GM12878 (cell line): ENCODE results near the gene MAPT. TPM values are rescaled to one million over a fixed set of nuclear protein-coding genes. Genes with fewer than 3 reads are reported as not detected.

Source experiments
- BCL3 ChIP-seq: IDR thresholded peaks from 2 replicates; pipeline ENCODE4 v1.6.1; 2011; ENCODE audit warnings: borderline replicate concordance, low read depth, mild to moderate bottlenecking, moderate library complexity, low read length; ENCODE audit not compliant: insufficient read depth, poor library complexity, severe bottlenecking
- CTCF ChIP-seq, 3 experiments: IDR thresholded peaks in 2 of 3; conservative IDR thresholded peaks in 1 of 3; 2 replicates each; pipeline ENCODE4 v1.5.1; 2011; ENCODE audit warnings: low read depth in 3 of 3, low read length in 3 of 3, mild to moderate bottlenecking in 3 of 3, control low read depth in 2 of 3, moderate library complexity in 2 of 3, inconsistent platforms in 1 of 3, mixed read lengths in 1 of 3; ENCODE audit not compliant: control insufficient read depth in 2 of 3, insufficient read depth in 1 of 3; ENCODE audit errors: extremely low read depth in 1 of 3
- EZH2 ChIP-seq: IDR thresholded peaks from 2 replicates; pipeline ENCODE4 v1.6.1; 2012; ENCODE audit warnings: low read depth, mild to moderate bottlenecking, control low read depth, inconsistent platforms, low read length, borderline replicate concordance; ENCODE audit not compliant: control insufficient read depth
- MYB ChIP-seq: fragments of 150-350 bp; IDR thresholded peaks from 2 replicates; pipeline ENCODE4 v1.6.1; 2014; ENCODE audit warnings: mild to moderate bottlenecking, low read depth, low read length, borderline replicate concordance
- MYC ChIP-seq: IDR thresholded peaks from 2 replicates; pipeline ENCODE4 v1.6.1; 2011; ENCODE audit warnings: mild to moderate bottlenecking, low read length, moderate library complexity, inconsistent platforms; ENCODE audit not compliant: insufficient read depth, insufficient replicate concordance, insufficient read length, severe bottlenecking
- POU2F2 ChIP-seq: IDR thresholded peaks from 3 replicates; pipeline ENCODE4 v1.6.1; 2011; ENCODE audit warnings: low read depth, mild to moderate bottlenecking, low read length, borderline replicate concordance
- RAD51 ChIP-seq: fragments of 450-650 bp; IDR thresholded peaks from 2 replicates; pipeline ENCODE4 v1.6.1; 2016; ENCODE audit warnings: moderate library complexity, mild to moderate bottlenecking, inconsistent platforms
- RUNX3 ChIP-seq: IDR thresholded peaks from 2 replicates; pipeline ENCODE4 v1.6.1; 2012; ENCODE audit warnings: low read length, inconsistent platforms
- SMAD5 ChIP-seq: IDR thresholded peaks from 2 replicates; pipeline ENCODE4 v1.6.1; 2016; ENCODE audit warnings: antibody characterized with exemption, low read depth
- SMC3 ChIP-seq: IDR thresholded peaks from 2 replicates; pipeline ENCODE4 v1.6.1; 2011; ENCODE audit warnings: low read length, improper control_type of control experiment, borderline replicate concordance
- STAT1 ChIP-seq: fragments of 450-650 bp; conservative IDR thresholded peaks from 2 replicates; pipeline ENCODE4 v1.6.1; 2014; ENCODE audit warnings: antibody characterized with exemption, mild to moderate bottlenecking
- TBL1XR1 ChIP-seq: IDR thresholded peaks from 2 replicates; pipeline ENCODE4 v1.6.1; 2012; ENCODE audit warnings: low read depth, low read length, improper control_type of control experiment
- USF1 ChIP-seq: IDR thresholded peaks from 2 replicates; pipeline ENCODE4 v1.6.1; 2011; ENCODE audit warnings: borderline replicate concordance, low read depth, mild to moderate bottlenecking, moderate library complexity, mixed read lengths, low read length; ENCODE audit not compliant: insufficient read depth; ENCODE audit errors: extremely low read length
- WRNIP1 ChIP-seq: IDR thresholded peaks from 2 replicates; pipeline ENCODE4 v1.6.1; 2011; ENCODE audit warnings: low read depth, low read length, improper control_type of control experiment, borderline replicate concordance
- ZNF207 ChIP-seq: fragments of 450-650 bp; IDR thresholded peaks from 2 replicates; pipeline ENCODE4 v1.6.1; 2014; ENCODE audit warnings: antibody characterized with exemption, mild to moderate bottlenecking, borderline replicate concordance
- ZSCAN29 ChIP-seq: fragments of 450-650 bp; IDR thresholded peaks from 2 replicates; pipeline ENCODE4 v1.6.1; 2017; ENCODE audit warnings: mild to moderate bottlenecking, moderate library complexity
- polyA plus RNA-seq, 11 experiments: library from polyadenylated mRNA; depleted of rRNA in 4 of 11; unstranded in 6 of 11; stranded (reverse) in 5 of 11; fragments of >200 nt; fragmentation: Nextera tagmentation in 4 of 11; fragmentation: Illumina TruSeq in 1 of 11; extraction: Ambion mirVana in 4 of 11; extraction: Trizol in 1 of 11; gene quantifications; 1 replicate in 1 of 11; 2 replicates in 10 of 11; pipeline versions ENCODE4 v1.2.1 to v1.2.3, GENCODE V29; 2011 to 2016; ENCODE audit warnings: inconsistent platforms in 2 of 11, missing spikeins in 2 of 11, low read depth in 1 of 11
- total RNA-seq, 4 experiments: library from RNA; depleted of rRNA in 3 of 4; stranded (reverse); fragments of >200 nt in 3 of 4; fragmentation: Illumina TruSeq in 1 of 4; extraction: Trizol in 1 of 4; gene quantifications; 2 replicates each; pipeline versions ENCODE4 v1.2.1 to v1.2.3, GENCODE V29; 2013 to 2021
- TF ChIP-seq, protein P1 (sequence below): IDR thresholded peaks from 2 replicates; pipeline ENCODE4 v1.6.1; 2012; ENCODE audit warnings: improper control_type of control experiment, low read depth, low read length; ENCODE audit not compliant: insufficient replicate concordance
- TF ChIP-seq, protein P2 (sequence below): fragments of 450-650 bp; IDR thresholded peaks from 2 replicates; pipeline ENCODE4 v1.6.1; 2017; ENCODE audit warnings: borderline replicate concordance

Gene MAPT
- total and polyA plus RNA-seq, 10 of the 15 experiments (the other 5 are each of a cell fraction or from before 2014, with no cell fraction given) = under 0.01 to 0.05 (median 0.03) TPM; not detected in 7

DNA sequence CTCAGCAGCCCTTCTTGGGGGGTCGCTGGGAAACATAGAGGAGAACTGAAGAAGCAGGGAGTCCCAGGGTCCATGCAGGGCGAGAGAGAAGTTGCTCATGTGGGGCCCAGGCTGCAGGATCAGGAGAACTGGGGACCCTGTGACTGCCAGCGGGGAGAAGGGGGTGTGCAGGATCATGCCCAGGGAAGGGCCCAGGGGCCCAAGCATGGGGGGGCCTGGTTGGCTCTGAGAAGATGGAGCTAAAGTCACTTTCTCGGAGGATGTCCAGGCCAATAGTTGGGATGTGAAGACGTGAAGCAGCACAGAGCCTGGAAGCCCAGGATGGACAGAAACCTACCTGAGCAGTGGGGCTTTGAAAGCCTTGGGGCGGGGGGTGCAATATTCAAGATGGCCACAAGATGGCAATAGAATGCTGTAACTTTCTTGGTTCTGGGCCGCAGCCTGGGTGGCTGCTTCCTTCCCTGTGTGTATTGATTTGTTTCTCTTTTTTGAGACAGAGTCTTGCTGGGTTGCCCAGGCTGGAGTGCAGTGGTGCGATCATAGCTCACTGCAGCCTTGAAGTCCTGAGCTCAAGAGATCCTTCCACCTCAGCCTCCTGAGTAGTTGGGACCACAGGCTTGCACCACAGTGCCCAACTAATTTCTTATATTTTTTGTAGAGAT is 108.1 kb downstream of the MAPT start (continued):
- TF ChIP-seq, protein P1, sequence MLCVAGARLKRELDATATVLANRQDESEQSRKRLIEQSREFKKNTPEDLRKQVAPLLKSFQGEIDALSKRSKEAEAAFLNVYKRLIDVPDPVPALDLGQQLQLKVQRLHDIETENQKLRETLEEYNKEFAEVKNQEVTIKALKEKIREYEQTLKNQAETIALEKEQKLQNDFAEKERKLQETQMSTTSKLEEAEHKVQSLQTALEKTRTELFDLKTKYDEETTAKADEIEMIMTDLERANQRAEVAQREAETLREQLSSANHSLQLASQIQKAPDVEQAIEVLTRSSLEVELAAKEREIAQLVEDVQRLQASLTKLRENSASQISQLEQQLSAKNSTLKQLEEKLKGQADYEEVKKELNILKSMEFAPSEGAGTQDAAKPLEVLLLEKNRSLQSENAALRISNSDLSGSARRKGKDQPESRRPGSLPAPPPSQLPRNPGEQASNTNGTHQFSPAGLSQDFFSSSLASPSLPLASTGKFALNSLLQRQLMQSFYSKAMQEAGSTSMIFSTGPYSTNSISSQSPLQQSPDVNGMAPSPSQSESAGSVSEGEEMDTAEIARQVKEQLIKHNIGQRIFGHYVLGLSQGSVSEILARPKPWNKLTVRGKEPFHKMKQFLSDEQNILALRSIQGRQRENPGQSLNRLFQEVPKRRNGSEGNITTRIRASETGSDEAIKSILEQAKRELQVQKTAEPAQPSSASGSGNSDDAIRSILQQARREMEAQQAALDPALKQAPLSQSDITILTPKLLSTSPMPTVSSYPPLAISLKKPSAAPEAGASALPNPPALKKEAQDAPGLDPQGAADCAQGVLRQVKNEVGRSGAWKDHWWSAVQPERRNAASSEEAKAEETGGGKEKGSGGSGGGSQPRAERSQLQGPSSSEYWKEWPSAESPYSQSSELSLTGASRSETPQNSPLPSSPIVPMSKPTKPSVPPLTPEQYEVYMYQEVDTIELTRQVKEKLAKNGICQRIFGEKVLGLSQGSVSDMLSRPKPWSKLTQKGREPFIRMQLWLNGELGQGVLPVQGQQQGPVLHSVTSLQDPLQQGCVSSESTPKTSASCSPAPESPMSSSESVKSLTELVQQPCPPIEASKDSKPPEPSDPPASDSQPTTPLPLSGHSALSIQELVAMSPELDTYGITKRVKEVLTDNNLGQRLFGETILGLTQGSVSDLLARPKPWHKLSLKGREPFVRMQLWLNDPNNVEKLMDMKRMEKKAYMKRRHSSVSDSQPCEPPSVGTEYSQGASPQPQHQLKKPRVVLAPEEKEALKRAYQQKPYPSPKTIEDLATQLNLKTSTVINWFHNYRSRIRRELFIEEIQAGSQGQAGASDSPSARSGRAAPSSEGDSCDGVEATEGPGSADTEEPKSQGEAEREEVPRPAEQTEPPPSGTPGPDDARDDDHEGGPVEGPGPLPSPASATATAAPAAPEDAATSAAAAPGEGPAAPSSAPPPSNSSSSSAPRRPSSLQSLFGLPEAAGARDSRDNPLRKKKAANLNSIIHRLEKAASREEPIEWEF = no peak
- no peak for TF ChIP-seq SMAD5
- TF ChIP-seq MYB = no peak
- no peak for TF ChIP-seq USF1
- TF ChIP-seq TBL1XR1 = no peak
- TF ChIP-seq MYC = no peak
- TF ChIP-seq ZNF207 = no peak
- TF ChIP-seq BCL3 = no peak
- TF ChIP-seq RUNX3 = peak; percentile 25; the same call in 1 of the 2 replicates
- no peak for TF ChIP-seq RAD51
- no peak for TF ChIP-seq ZSCAN29
- no peak for TF ChIP-seq EZH2
- TF ChIP-seq, protein P2, sequence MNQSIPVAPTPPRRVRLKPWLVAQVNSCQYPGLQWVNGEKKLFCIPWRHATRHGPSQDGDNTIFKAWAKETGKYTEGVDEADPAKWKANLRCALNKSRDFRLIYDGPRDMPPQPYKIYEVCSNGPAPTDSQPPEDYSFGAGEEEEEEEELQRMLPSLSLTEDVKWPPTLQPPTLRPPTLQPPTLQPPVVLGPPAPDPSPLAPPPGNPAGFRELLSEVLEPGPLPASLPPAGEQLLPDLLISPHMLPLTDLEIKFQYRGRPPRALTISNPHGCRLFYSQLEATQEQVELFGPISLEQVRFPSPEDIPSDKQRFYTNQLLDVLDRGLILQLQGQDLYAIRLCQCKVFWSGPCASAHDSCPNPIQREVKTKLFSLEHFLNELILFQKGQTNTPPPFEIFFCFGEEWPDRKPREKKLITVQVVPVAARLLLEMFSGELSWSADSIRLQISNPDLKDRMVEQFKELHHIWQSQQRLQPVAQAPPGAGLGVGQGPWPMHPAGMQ = no peak
- TF ChIP-seq POU2F2 = peak; percentile 22; the same call in 1 of the 3 replicates
- peak; percentile 86 to 93 (median 87); a peak in 5 of 6 replicates for TF ChIP-seq CTCF (IDR thresholded peaks at IDR 0.05 in 2 of 3, conservative IDR thresholded peaks at IDR 0.05 in 1 of 3; ENCODE audit: control insufficient read depth in 2 of 3, extremely low read depth in 1 of 3, insufficient read depth in 1 of 3, low read depth in 3 of 3, low read length in 3 of 3)
- TF ChIP-seq STAT1 = no peak
- TF ChIP-seq WRNIP1 = no peak
- peak; percentile 82 for TF ChIP-seq SMC3
